Neural cell (in vitro differentiated cells): ENCODE results near the gene FANCL. TPM values are rescaled to one million over a fixed set of nuclear protein-coding genes. Genes with fewer than 3 reads are reported as not detected.

Experiments used
- H2AFZ ChIP-seq: fragments of 200-600, 300-800 bp; sonication (generic), shearing (Covaris generic); 2 replicates; pipeline ENCODE4 v1.6.0; 2014; ENCODE audit warnings: low read depth, mild to moderate bottlenecking, antibody characterized with exemption, low read length, moderate library complexity
- H3F3A ChIP-seq: fragments of 200-600 bp; shearing (Covaris generic); 2 replicates; pipeline ENCODE4 v1.6.1; 2016; ENCODE audit warnings: mild to moderate bottlenecking, moderate library complexity, mixed read lengths, antibody characterized with exemption, low read length; ENCODE audit not compliant: insufficient read depth, poor library complexity, severe bottlenecking
- H3K27ac ChIP-seq: fragments of 200-600, 300-800 bp; sonication (generic), shearing (Covaris generic); 2 replicates; pipeline ENCODE4 v1.5.1; 2014; ENCODE audit warnings: mild to moderate bottlenecking, low read length, moderate library complexity
- H3K27me3 ChIP-seq: fragments of 300-800, 200-600 bp; sonication (generic), shearing (Covaris generic); 2 replicates; pipeline ENCODE4 v1.6.0; 2014; ENCODE audit warnings: mild to moderate bottlenecking, low read depth, low read length, moderate library complexity; ENCODE audit not compliant: insufficient read depth
- H3K36me3 ChIP-seq: fragments of 300-800, 200-600 bp; sonication (generic), shearing (Covaris generic); 2 replicates; pipeline ENCODE4 v1.5.1; 2014; ENCODE audit warnings: mild to moderate bottlenecking, antibody characterized with exemption, low read length, moderate library complexity; ENCODE audit not compliant: insufficient read depth
- H3K4me2 ChIP-seq: fragments of 300-800, 200-600 bp; sonication (generic), shearing (Covaris generic); 2 replicates; pipeline ENCODE4 v1.6.0; 2014; ENCODE audit warnings: mild to moderate bottlenecking, low read length
- H3K4me3 ChIP-seq: fragments of 300-800, 200-600 bp; sonication (generic), shearing (Covaris generic); 2 replicates; pipeline ENCODE4 v1.5.1; 2014; ENCODE audit warnings: mild to moderate bottlenecking, low read length, moderate library complexity
- H3K79me2 ChIP-seq: fragments of 200-600 bp; shearing (Covaris generic); replicated peaks from 2 replicates; pipeline ENCODE4 v1.6.0; 2014; ENCODE audit warnings: mild to moderate bottlenecking, low read length, moderate library complexity; ENCODE audit not compliant: insufficient read depth
- H3K9ac ChIP-seq: fragments of 300-800, 200-600 bp; sonication (generic), shearing (Covaris generic); 2 replicates; pipeline ENCODE4 v1.6.1; 2016; ENCODE audit warnings: mild to moderate bottlenecking, low read length, mixed read lengths
- H3K9me2 ChIP-seq: fragments of 200-600 bp; shearing (Covaris generic); 2 replicates; pipeline ENCODE4 v1.6.1; 2016; ENCODE audit warnings: mild to moderate bottlenecking, low read length, mixed read lengths; ENCODE audit not compliant: insufficient read depth
- H3K9me3 ChIP-seq: fragments of 200-600, 300-800 bp; sonication (generic), shearing (Covaris generic); 2 replicates; pipeline ENCODE4 v1.6.1; 2016; ENCODE audit warnings: mild to moderate bottlenecking, mixed run types, low read length, moderate library complexity, mixed read lengths
- H4K20me1 ChIP-seq: fragments of 200-600 bp; shearing (Covaris generic); 2 replicates; pipeline ENCODE4 v1.6.1; 2016; ENCODE audit warnings: mild to moderate bottlenecking, mixed run types; ENCODE audit not compliant: insufficient read depth
- EP300 ChIP-seq: fragments of 450-650 bp; conservative IDR thresholded peaks from 2 replicates; pipeline ENCODE4 v1.6.1; 2014; ENCODE audit warnings: antibody characterized with exemption, mild to moderate bottlenecking, moderate library complexity; ENCODE audit not compliant: poor library complexity, severe bottlenecking
- EZH2 ChIP-seq: fragments of 200-600, 300-800 bp; shearing (Covaris generic), sonication (generic); IDR thresholded peaks from 2 replicates; pipeline ENCODE4 v1.6.1; 2014; ENCODE audit warnings: antibody characterized with exemption, low read length, borderline replicate concordance, mild to moderate bottlenecking; ENCODE audit not compliant: insufficient read depth, poor library complexity, severe bottlenecking
- MXI1 ChIP-seq: fragments of 450-650 bp; conservative IDR thresholded peaks from 2 replicates; pipeline ENCODE4 v1.6.1; 2014; ENCODE audit warnings: antibody characterized with exemption, mild to moderate bottlenecking; ENCODE audit not compliant: poor library complexity, severe bottlenecking
- POLR2AphosphoS5 ChIP-seq: IDR thresholded peaks from 2 replicates; pipeline ENCODE4 v1.6.1; 2012
- RAD21 ChIP-seq: fragments of 450-650 bp; conservative IDR thresholded peaks from 2 replicates; pipeline ENCODE4 v1.6.1; 2014; ENCODE audit warnings: antibody characterized with exemption, mild to moderate bottlenecking, moderate library complexity
- SMC3 ChIP-seq: fragments of 450-650 bp; conservative IDR thresholded peaks from 2 replicates; pipeline ENCODE4 v1.6.1; 2014; ENCODE audit warnings: antibody characterized with exemption, mild to moderate bottlenecking, moderate library complexity; ENCODE audit not compliant: poor library complexity
- TAF1 ChIP-seq: IDR thresholded peaks from 2 replicates; pipeline ENCODE4 v1.6.1; 2012; ENCODE audit warnings: low read depth
- polyA minus RNA-seq: library from RNA; depleted of rRNA, polyadenylated mRNA; stranded (reverse); fragments of >200 nt; gene quantifications from 2 replicates; pipeline ENCODE4 v1.2.3, GENCODE V29; 2014
- polyA plus RNA-seq: library from polyadenylated mRNA; depleted of rRNA; stranded (reverse); fragments of >200 nt; gene quantifications from 2 replicates; pipeline ENCODE4 v1.2.3, GENCODE V29; 2014
- TF ChIP-seq, protein P1 (sequence below): fragments of 450-650 bp; IDR thresholded peaks from 2 replicates; pipeline ENCODE4 v1.5.1; 2014; ENCODE audit warnings: antibody characterized with exemption, mild to moderate bottlenecking, moderate library complexity; ENCODE audit not compliant: poor library complexity, severe bottlenecking
- TF ChIP-seq, protein P2 (sequence below): IDR thresholded peaks from 2 replicates; pipeline ENCODE4 v1.6.1; 2012; ENCODE audit warnings: borderline replicate concordance

Gene FANCL
- 72.8 and 75.9 TPM in 2 replicates for polyA plus RNA-seq
- polyA minus RNA-seq, result 34.1 and 35.7 TPM in 2 replicates

DNA sequence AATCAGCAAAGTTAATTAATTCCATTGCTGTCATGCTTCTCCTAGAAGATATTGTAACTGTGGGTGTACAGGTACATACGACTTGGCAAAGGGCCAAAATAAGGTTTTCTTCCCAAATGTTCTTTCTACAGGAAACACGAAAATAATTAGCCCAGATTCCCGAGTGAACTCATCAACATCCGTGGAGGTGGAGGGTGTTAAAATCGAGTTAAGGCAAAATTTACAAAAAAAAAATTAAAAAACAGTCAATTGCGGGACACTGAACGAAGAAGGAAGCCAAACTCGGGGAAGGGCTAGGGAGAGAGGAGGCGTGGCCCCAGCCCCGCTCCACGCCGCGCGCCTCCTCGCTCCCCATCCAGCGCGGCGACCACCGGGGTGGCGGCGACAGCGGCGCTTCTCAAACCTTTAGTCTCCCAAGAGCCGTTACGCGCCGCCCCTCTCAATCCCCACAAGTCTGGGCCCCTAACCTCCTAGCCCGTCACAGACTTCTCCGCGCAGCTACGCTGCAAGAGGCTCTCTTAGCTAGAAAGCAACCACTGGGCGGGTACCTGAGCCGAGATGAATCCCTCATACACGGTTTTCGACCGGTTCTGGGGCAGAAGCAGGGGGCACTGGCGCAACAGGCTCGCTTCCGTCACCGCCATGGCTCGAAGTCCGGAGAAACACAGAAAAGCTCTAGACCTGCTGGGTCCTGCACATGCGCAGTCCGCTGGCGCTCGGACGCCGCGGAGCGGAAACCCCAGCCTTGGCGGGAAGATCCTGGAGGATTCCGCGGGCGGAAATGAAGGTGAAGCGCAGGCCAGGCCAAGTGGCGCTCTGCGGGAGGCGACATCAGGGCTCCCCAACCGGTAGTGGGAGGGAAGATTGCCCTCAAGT is at the start of gene FANCL:
Gene FANCL, minus strand, starts transcription at position 656 of the 876 bp plus-strand sequence. Its CDS starts 12 bp downstream, at position 644.
- Histone ChIP-seq H3K79me2 (peaks cover 48% of the 10 kb centered on the region), H3K27me3 (no peaks in the 10 kb centered on the region), H3K36me3 (no peaks in the 10 kb centered on the region), H3K27ac (peak within 1 kb of the TSS; percentile 38), H2AFZ (peak within 1 kb of the TSS; percentile 62), H4K20me1 (no peaks in the 10 kb centered on the region), H3K9me3 (no peaks in the 10 kb centered on the region), H3K4me3 (peak within 1 kb of the TSS; percentile 85), H3K9ac (peak within 1 kb of the TSS; percentile 66), H3F3A (no peaks in the 10 kb centered on the region), H3K9me2 (no peaks in the 10 kb centered on the region), H3K4me2 (peak within 1 kb of the TSS; percentile 83)
- TF ChIP-seq EP300 (peak; percentile 38), EZH2 (no peak), SMC3 (peak; percentile 62), TAF1 (no peak), MXI1 (peak; percentile 72), RAD21 (peak; percentile 62), POLR2AphosphoS5 (peak; percentile 47)
- TF ChIP-seq, protein P1, sequence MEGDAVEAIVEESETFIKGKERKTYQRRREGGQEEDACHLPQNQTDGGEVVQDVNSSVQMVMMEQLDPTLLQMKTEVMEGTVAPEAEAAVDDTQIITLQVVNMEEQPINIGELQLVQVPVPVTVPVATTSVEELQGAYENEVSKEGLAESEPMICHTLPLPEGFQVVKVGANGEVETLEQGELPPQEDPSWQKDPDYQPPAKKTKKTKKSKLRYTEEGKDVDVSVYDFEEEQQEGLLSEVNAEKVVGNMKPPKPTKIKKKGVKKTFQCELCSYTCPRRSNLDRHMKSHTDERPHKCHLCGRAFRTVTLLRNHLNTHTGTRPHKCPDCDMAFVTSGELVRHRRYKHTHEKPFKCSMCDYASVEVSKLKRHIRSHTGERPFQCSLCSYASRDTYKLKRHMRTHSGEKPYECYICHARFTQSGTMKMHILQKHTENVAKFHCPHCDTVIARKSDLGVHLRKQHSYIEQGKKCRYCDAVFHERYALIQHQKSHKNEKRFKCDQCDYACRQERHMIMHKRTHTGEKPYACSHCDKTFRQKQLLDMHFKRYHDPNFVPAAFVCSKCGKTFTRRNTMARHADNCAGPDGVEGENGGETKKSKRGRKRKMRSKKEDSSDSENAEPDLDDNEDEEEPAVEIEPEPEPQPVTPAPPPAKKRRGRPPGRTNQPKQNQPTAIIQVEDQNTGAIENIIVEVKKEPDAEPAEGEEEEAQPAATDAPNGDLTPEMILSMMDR, result peak; percentile 49
- TF ChIP-seq, protein P2, sequence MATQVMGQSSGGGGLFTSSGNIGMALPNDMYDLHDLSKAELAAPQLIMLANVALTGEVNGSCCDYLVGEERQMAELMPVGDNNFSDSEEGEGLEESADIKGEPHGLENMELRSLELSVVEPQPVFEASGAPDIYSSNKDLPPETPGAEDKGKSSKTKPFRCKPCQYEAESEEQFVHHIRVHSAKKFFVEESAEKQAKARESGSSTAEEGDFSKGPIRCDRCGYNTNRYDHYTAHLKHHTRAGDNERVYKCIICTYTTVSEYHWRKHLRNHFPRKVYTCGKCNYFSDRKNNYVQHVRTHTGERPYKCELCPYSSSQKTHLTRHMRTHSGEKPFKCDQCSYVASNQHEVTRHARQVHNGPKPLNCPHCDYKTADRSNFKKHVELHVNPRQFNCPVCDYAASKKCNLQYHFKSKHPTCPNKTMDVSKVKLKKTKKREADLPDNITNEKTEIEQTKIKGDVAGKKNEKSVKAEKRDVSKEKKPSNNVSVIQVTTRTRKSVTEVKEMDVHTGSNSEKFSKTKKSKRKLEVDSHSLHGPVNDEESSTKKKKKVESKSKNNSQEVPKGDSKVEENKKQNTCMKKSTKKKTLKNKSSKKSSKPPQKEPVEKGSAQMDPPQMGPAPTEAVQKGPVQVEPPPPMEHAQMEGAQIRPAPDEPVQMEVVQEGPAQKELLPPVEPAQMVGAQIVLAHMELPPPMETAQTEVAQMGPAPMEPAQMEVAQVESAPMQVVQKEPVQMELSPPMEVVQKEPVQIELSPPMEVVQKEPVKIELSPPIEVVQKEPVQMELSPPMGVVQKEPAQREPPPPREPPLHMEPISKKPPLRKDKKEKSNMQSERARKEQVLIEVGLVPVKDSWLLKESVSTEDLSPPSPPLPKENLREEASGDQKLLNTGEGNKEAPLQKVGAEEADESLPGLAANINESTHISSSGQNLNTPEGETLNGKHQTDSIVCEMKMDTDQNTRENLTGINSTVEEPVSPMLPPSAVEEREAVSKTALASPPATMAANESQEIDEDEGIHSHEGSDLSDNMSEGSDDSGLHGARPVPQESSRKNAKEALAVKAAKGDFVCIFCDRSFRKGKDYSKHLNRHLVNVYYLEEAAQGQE, result no peak

DNA sequence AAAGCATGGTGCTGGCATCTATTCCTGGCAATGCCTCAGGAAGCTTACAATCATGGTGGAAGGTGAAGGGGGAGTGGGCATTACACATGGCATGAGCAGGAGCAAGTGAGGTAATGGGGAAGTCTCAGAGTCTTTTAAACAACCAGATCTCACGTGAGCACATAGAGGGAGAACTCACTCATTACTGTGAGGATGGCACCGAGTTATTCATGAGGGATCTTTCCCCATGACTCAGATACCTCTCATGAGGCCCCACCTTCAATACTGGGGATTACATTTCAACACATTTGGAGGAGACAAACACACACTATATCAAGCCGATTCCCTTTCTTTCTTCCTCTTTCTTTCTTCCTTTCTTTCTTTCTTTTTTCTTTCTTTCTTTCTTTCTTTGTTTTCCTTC is 47.9 kb upstream of the FANCL start:
- no peaks in the 10 kb centered on the region for H3K27me3 ChIP-seq
- H3K9me3 ChIP-seq, result no peaks in the 10 kb centered on the region
- no peak for TF ChIP-seq TAF1
- no peak for TF ChIP-seq EZH2
- no peak for TF ChIP-seq SMC3
- TF ChIP-seq, protein P1, result no peak
- no peak for TF ChIP-seq EP300
- no peak for TF ChIP-seq POLR2AphosphoS5
- no peak for TF ChIP-seq RAD21
- H3K4me3 ChIP-seq, result no peak overlapping the region
- no peaks in the 10 kb centered on the region for H3K9me2 ChIP-seq
- H3F3A ChIP-seq, result no peaks in the 10 kb centered on the region
- no peak overlapping the region for H2AFZ ChIP-seq
- H3K27ac ChIP-seq, result no peak overlapping the region
- H3K79me2 ChIP-seq, result no peaks in the 10 kb centered on the region
- no peak overlapping the region for H3K4me2 ChIP-seq
- H3K9ac ChIP-seq, result no peak overlapping the region
- H4K20me1 ChIP-seq, result no peaks in the 10 kb centered on the region
- H3K36me3 ChIP-seq, result no peaks in the 10 kb centered on the region
